DMS114 treated with DMSO at 0.1 percent for 48 hours (cell line): ENCODE data around the gene SLC6A16.
A peak's percentile ranks its signal among the peaks of the same experiment; 100 is the strongest.
"Not testable (repeated sequence)": the region's sequence is repeated elsewhere in the genome, so short reads cannot be mapped to it uniquely, and the experiment has no call there.

ENCODE experiments used
- DNase-seq: peaks from one replicate; lab custom pipeline; 2025; ENCODE audit not compliant: unreplicated experiment; lab: John Stamatoyannopoulos, UW

The SLC6A16 gene

GRCh38 chr19:49331616-49332055 is 6.6 kb upstream of the SLC6A16 start:
- DNase-seq, result peak; percentile 51

GRCh38 chr19:49331187-49331586 is 6.2 kb upstream of the SLC6A16 start:
- not testable (repeated sequence) for DNase-seq

- DNase-seq, result no peak
Measured at GRCh38 chr19:49328741-49329140, 3.8 kb upstream of the SLC6A16 start.

- no peak for DNase-seq
Measured at GRCh38 chr19:49327878-49328544, 3.0 kb upstream of the SLC6A16 start.

GRCh38 chr19:49326165-49326704 is 1.2 kb upstream of the SLC6A16 start:
- DNase-seq, result no peak

GRCh38 chr19:49325756-49326155 is 765 bp upstream of the SLC6A16 start:
- not testable (repeated sequence) for DNase-seq

- no peak for DNase-seq
Measured at GRCh38 chr19:49318296-49318695, 6.7 kb downstream of the SLC6A16 start.

GRCh38 chr19:49316284-49316683 is 8.7 kb downstream of the SLC6A16 start:
- DNase-seq, result no peak

GRCh38 chr19:49315111-49315510 is 9.9 kb downstream of the SLC6A16 start:
- DNase-seq, result no peak

- DNase-seq, result no peak
Measured at GRCh38 chr19:49309087-49309486, 15.9 kb downstream of the SLC6A16 start.

- not testable (repeated sequence) for DNase-seq
Measured at GRCh38 chr19:49306734-49307133, 18.3 kb downstream of the SLC6A16 start.

GRCh38 chr19:49301866-49302252 is 23.1 kb downstream of the SLC6A16 start:
- DNase-seq, result no peak

GRCh38 chr19:49301165-49301865 is 23.7 kb downstream of the SLC6A16 start:
- DNase-seq, result peak; percentile 4

GRCh38 chr19:49298653-49299052 is 26.3 kb downstream of the SLC6A16 start:
- DNase-seq, result not testable (repeated sequence)

GRCh38 chr19:49297403-49297802 is 27.6 kb downstream of the SLC6A16 start:
- DNase-seq, result no peak

GRCh38 chr19:49295208-49295880 is 29.6 kb downstream of the SLC6A16 start:
- no peak for DNase-seq

GRCh38 chr19:49294401-49294800 is 30.6 kb downstream of the SLC6A16 start:
- no peak for DNase-seq

GRCh38 chr19:49290517-49290916 is 34.5 kb downstream of the SLC6A16 start:
- DNase-seq, result no peak

- DNase-seq, result not testable (repeated sequence)
Measured at GRCh38 chr19:49289286-49289685, 35.7 kb downstream of the SLC6A16 start.

- DNase-seq, result not testable (repeated sequence)
Measured at GRCh38 chr19:49288205-49288604, 36.8 kb downstream of the SLC6A16 start.

- no peak for DNase-seq
Measured at GRCh38 chr19:49287141-49287770, 37.7 kb downstream of the SLC6A16 start.
